Nucleus accumbens (tissue), 56 donors: ENCODE results near the gene NFYC.
"Not testable (repeated sequence)": the region's sequence is repeated elsewhere in the genome, so short reads cannot be mapped to it uniquely, and the experiment has no call there.

ENCODE experiments used
- DNase-seq, 56 donors: peaks; one replicate each; lab custom pipeline; 2025; lab: John Stamatoyannopoulos, UW

Gene NFYC

DNA sequence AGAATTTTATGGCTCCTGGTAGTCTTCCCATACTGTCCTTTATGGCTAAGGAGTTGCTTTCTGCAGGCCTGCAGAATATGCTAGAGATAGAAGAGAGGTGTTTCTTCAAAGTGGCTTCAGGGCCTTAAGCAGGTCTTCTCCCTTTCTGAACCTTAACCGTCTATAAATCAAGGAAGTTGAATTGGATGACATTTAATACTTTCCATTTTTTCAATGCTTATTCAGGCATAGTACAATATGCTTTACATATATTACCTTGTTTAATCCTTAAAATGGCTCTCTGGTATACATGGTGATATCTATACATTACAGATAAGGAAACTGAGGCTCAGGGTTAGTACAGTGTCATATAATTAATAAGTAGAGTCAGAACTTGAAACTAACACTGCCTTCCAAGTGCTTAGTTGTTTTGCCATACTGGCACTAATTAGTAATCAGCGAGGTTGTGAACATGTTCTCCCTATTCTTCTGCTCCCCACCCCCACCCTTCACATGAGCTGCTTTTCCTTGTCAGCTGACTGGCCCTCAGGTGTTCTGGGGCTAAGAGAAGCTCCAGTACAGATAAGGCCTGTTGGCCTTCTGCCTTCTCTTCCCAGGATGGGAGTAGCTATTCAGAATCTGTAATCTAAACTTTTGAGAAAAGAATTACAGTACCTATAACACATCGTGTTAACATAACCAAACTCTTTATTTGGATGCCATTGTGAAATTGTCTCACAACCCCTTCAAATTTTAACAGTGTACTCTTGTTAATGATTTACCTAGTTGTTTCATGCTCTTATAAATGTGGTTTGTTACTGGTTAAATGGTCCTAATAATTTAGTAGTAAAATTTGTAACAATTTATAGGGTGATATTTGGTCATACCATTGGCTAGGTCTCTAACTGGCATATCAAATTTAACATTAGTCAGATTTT is 13.6 kb downstream of the NFYC start:
- DNase-seq, result no peak

- DNase-seq, result no peak
These were observed 15.1 kb downstream of the NFYC start for GRCh38 chr1:40706626-40707025.

DNA sequence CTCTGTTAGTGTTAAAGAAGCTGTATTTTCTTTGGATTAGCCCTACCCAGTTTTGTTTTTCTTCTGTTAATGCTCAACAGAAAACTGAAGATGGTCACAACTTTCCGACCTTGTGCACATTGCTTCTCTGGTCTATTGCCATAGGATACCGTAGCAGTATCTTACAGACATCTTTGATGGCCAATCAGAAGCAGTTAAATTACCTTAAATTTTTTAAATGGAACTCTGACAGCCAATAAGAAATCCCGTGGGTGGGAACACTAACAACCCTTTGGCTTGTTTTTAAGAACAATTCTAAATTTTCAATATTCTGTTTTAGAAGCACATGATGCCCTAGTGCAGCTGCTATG is 17.2 kb downstream of the NFYC start:
- DNase-seq, result no peak

GRCh38 chr1:40709100-40709801 is 17.7 kb downstream of the NFYC start:
- peak; percentile 11 to 95 (median 73) for DNase-seq

DNA sequence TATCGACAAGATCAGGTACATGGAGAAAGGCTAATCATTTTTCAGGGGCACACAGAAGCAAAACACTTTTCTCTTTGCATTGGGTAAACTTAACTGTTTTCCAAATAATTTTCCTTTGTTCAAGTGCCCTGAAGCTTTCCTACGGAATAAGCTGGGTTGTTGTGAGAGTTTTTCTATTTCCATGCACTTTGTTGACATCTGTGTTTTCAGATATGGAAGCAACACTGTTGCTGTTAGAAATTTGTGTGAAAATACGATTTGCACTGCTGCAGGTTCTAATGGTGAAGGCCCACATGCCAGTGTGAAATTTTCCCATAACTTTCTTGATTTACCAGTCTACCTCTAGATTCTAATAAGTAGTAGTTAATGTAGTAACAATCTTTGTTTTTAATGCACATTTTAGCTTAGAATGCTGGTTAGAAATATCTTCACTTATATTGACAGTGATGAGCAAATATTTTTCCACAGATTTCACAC is 18.3 kb downstream of the NFYC start:
- no peak for DNase-seq

DNA sequence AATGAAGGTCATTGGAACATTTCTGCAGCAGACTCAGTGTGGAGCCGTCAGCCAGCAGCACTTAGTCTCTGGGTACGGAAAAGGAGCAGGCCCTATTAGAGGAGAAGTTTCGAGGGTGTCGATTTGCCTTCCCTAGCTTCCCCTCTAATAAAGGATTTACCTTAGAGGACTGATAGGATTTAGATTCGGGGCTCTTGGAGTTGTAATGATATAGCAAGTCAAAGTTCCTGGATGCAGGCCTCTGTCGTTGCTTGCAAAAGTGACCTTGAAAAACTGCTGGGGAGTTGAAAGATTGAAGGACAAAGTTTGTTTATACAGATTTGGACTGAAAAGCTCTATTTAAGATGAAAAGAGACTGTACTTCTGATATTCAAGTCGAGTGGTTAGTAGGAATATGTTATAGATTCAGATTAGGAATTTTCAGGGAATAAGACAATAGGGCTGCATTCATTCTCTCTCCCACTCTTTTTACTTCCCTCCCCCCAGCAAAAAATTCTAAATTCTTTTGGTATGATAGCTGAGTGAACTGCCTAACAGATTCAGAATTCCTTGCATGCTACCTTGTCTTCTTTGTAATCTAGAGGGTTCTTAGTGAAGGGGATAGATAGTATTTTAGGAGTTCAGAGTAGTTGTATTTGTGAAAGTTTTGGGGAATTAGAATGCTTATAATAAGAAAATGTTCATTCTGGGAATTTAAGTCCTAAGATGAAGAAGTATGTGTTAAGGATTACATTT is 19.2 kb downstream of the NFYC start:
- peak in 9 of 56 donors; percentile 1 to 14 (median 5) for DNase-seq

- DNase-seq, result no peak
These were observed 20.2 kb downstream of the NFYC start for GRCh38 chr1:40711465-40712404.

- no peak for DNase-seq
These were observed 21.0 kb downstream of the NFYC start for GRCh38 chr1:40712405-40712944.

DNA sequence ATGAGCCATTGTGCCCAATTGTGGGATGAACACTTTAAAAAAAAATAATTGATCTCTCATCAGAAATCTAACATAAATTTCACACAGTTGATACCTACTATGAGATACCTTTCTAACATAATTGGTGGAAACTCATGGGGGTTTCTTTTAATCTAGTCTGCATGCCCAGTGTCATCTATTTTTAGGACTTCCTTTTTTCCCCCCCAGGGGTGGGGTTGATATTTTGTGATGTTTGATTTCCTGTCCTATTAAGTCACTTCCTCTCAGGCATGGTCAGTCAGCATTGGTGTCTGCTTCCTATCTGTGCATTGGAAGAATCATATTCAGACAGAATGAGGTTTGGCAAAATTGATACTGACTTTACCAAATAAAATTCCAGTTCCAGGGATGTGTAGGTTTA is 21.5 kb downstream of the NFYC start:
- DNase-seq, result no peak

DNA sequence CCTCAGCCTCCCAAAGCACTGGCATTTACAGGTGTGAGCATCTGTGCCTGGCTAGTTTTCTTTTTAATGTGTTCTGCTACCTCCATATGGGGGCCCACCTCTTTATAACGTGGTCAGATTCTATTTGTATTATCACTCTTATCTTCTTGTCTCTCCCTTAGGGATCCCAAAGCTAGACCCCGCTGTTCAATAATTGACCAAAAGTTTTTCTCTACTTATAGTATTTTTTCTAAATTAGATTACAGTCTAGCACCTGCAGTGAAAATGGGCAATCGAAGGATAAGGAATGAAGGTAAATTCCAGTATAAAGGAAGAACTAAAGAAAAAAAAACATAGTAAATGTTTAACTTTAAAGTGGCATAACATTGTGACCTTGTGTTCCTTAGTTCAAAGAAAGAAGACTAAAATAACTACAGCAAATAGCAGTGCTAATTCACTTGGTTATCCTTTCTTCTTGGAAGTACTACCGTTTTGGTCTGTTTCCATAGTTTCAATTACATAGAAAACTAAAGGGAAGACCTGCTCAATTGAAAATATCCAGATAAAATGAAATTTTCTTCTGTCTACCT is 24.1 kb downstream of the NFYC start:
- no peak for DNase-seq

DNA sequence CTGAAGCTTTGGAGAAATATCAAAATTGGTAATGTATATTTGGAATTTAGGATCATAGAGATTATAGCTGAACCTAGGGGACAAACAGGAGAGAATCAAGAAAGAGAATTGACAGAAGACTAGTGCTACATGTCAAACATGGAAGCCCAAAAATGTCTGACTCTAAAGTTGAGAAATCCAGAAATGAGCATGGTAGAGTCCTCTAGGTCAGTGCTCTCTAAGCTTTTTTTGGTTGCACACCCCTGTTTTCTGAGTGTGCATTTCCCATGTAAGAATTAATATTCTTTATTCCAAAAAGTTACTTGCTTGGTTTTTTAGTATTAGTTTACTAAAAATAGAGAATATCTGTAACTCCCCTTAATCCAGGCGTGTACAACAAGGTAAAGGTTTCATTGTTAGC is 25.6 kb downstream of the NFYC start:
- DNase-seq, result no peak

GRCh38 chr1:40717955-40718354 is 26.5 kb downstream of the NFYC start:
- DNase-seq, result no peak

- no peak for DNase-seq
These were observed 29.0 kb downstream of the NFYC start for GRCh38 chr1:40720493-40720892.

DNA sequence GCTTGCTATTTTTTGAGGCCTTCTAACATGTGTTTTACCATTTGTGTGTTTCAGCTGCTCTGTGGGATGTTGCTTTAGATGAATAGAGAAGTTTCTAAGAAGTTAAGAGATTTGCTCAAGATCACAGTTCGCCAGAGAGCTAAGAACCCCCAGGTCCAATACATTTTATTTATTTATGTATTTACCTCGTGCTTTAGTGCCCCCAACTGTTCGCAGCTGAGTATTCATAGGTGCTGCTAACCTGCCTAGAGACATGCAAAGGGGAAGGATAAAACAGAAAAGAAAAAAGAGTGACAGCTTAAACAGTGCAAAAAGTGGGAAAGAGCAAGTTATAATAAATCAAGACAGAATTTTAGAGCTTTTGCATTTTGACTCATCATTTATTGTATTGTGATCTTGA is 31.1 kb downstream of the NFYC start:
- no peak for DNase-seq

- no peak for DNase-seq
These were observed 31.9 kb downstream of the NFYC start for GRCh38 chr1:40723196-40723955.

- DNase-seq, result not testable (repeated sequence)
These were observed 36.2 kb downstream of the NFYC start for GRCh38 chr1:40727662-40728061.

- DNase-seq, result not testable (repeated sequence)
These were observed 37.9 kb downstream of the NFYC start for GRCh38 chr1:40729316-40729862.

DNA sequence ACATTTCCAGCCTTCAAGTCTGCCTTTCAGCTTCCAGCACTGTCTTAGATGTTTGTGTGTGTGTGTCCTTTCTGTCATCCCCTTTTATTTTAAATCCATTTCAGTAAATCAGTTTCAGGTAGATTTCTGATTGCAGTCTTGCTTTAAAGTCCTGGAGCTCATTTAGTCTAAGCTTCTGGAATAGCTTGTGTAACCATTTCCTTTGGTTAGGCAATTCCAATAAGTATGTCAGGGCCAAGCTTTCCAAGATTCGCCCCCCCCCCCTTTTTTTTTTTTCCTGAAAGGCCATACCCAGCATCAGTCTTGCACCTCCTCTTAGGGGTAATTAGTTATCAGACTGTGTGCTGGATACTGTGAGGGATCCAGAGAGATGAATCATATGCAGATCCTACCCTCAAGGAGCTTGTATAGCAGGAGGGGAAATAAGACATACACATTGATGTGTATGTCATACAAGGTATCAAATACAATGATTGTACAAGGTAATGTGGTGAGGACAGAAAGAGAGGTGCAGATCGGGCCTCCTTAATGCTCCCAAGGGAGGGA is 41.3 kb downstream of the NFYC start:
- no peak for DNase-seq
